Measurements from ENCODE around the gene BACH2.

BACH2 gene

DNA sequence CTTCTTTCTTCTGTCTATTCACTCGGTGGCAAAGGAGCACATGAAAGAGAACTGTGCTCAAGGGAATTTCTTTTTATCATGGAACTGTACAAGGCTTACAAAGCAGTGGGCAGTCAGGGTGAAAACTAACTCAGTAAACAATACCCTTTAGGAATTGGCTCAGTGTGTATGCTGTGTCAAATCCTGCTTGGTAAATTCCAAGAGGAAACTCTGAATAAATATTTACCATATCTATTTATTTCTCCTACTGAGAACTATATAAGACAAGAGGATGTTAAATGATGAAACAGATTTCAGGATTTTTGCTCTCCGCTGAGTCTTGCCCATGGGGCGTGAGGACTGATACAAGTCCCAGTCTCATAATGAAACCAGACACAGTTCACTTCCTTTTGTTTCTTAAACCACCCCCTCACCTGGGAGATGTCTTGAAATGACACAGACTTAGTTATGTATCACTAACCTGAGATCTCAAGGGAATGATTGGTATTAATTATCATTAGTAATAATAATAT, 188.8 kb downstream of the BACH2 start:
- TF ChIP-seq, protein P1, sequence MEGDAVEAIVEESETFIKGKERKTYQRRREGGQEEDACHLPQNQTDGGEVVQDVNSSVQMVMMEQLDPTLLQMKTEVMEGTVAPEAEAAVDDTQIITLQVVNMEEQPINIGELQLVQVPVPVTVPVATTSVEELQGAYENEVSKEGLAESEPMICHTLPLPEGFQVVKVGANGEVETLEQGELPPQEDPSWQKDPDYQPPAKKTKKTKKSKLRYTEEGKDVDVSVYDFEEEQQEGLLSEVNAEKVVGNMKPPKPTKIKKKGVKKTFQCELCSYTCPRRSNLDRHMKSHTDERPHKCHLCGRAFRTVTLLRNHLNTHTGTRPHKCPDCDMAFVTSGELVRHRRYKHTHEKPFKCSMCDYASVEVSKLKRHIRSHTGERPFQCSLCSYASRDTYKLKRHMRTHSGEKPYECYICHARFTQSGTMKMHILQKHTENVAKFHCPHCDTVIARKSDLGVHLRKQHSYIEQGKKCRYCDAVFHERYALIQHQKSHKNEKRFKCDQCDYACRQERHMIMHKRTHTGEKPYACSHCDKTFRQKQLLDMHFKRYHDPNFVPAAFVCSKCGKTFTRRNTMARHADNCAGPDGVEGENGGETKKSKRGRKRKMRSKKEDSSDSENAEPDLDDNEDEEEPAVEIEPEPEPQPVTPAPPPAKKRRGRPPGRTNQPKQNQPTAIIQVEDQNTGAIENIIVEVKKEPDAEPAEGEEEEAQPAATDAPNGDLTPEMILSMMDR (IDR thresholded peaks at IDR 0.05) = no peak
- H3K9me3 Mint-ChIP-seq = peaks cover 7% of the 10 kb centered on the region
- no peak overlapping the region for H3K27ac Mint-ChIP-seq
- no peak overlapping the region for H3K4me3 Mint-ChIP-seq
- no peak for DNase-seq
- peaks cover 12% of the 10 kb centered on the region for H3K4me1 Mint-ChIP-seq
- peaks cover 11% of the 10 kb centered on the region for H3K36me3 Mint-ChIP-seq (ENCODE audit: low read depth)
- H3K27me3 Mint-ChIP-seq (ENCODE audit: low read depth, poor library complexity) = peaks cover 4% of the 10 kb centered on the region

DNA sequence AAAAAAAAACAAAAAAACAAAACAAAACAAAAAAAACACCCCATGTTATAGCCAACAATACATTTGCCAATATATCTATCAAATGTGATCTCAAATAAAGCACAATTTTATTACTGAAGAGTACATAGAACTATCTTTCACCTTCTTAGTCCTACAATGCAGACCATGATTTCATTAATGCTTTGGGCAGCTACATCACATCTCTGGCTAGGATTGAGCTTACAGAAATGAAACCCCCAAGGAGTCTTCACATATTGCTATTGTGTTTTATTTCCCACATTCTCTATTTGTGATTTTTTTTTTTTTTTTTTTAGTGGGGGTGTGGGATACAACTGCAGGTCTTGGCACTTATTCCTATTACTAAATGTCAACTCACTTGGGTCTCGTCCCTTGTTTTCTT, 189.3 kb downstream of the BACH2 start:
- peaks cover 2% of the 10 kb centered on the region for H3K9me3 Mint-ChIP-seq
- no peak overlapping the region for H3K27ac Mint-ChIP-seq
- H3K36me3 Mint-ChIP-seq (ENCODE audit: low read depth) = peaks cover 6% of the 10 kb centered on the region
- peaks cover 12% of the 10 kb centered on the region for H3K4me1 Mint-ChIP-seq
- DNase-seq = no peak
- TF ChIP-seq, protein P1 (IDR thresholded peaks at IDR 0.05) = no peak
- no peak overlapping the region for H3K4me3 Mint-ChIP-seq
- no peaks in the 10 kb centered on the region for H3K27me3 Mint-ChIP-seq (ENCODE audit: low read depth, poor library complexity)

DNA sequence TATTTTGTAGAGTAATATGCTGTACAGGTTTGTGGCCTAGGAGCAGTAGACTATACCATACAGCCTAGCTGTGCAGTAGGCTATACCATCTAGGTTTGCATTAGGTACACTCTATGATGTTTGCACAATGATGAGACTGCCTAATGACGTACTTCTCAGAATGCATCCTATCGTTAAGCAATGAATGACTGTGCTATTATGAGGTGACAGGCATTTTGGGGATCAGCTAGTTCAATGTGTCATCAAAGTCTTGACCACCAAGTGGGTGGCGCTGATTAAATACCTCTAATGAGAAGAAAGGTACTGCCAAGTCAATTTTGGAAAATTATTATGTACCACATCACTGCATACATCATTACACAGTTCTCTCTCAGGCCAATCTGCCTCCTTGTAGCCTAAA, 190.2 kb downstream of the BACH2 start:
- H3K36me3 Mint-ChIP-seq (ENCODE audit: low read depth) = peaks cover 4% of the 10 kb centered on the region
- no peak overlapping the region for H3K27ac Mint-ChIP-seq
- peaks cover 12% of the 10 kb centered on the region for H3K4me1 Mint-ChIP-seq
- H3K9me3 Mint-ChIP-seq = peaks cover under 1% of the 10 kb centered on the region
- H3K27me3 Mint-ChIP-seq (ENCODE audit: low read depth, poor library complexity) = no peaks in the 10 kb centered on the region
- H3K4me3 Mint-ChIP-seq = no peak overlapping the region
- TF ChIP-seq, protein P1 (IDR thresholded peaks at IDR 0.05) = no peak
- DNase-seq = no peak

DNA sequence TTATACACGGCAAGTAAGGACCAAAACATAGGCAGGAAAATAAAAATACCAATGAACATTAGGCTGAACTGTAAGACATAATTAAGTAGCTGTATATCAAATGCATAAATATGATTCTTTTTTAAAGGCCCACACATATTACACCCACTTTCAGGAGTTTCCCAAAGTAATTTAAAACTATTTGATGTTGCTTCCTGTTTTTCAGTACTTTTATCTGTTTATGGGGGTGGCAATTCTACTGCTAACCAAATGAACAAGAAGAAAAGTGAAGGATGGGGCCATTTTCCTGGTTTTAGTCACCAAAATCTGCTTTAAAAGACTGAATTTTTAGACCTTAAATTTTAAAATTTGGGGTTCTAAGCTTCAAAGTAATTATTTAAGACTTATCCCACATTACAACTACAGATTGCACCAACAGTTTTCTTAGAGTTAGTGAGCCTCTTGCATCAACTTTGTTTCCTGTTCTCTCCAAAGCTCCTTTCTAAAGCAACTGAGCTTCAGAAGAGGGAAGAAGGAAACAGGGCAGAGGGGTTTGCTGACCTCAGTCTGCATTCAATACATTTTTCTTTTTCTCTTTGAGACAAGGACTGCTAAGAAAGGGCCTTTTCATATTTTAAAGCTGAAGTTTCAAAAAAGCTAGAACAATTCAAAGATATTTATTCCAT, 191.0 kb downstream of the BACH2 start:
- Mint-ChIP-seq H3K9me3 (peaks cover 7% of the 10 kb centered on the region), H3K27me3 (ENCODE audit: low read depth, poor library complexity) (no peaks in the 10 kb centered on the region), H3K36me3 (ENCODE audit: low read depth) (peaks cover 11% of the 10 kb centered on the region), H3K4me1 (peaks cover 12% of the 10 kb centered on the region), H3K4me3 (no peak overlapping the region), H3K27ac (no peak overlapping the region)
- no peak for DNase-seq
- TF ChIP-seq, protein P1 (IDR thresholded peaks at IDR 0.05) = no peak

DNA sequence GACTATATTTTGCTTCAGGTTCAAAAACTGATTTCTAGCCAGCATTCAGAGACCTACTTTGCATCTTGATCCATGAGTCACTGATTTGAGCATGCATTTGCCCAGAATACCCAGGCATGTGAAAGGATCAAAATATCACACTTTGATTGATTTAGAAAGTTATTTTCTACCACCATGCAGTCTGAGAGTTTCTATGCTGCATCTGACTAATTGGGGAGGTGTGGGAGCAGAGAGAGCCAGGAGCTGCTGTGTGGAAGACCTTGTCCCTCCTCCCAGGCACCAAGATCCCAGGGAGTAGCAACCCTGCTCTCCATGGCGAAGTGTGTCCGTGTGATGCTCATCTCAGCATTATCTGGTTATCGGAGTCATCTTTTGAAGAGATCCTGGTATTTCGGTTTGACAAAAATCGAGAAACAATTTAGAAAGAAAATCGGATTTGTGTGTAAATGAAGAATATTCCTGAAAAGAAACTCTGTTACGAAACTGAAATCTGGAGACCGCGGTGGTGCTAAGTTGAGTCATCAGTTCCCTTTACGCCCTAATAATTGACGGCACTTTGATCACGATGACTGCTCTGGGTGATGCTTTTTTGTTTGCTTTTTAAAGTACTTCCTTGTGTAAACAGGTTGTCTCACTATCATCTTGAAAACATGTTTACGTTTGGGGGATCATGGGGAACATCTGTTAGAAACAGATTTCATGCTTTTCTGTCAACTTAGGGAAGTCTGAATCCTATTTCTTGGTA, 193.4 kb downstream of the BACH2 start:
- H3K36me3 Mint-ChIP-seq (ENCODE audit: low read depth) = peaks cover 13% of the 10 kb centered on the region
- TF ChIP-seq, protein P1 (IDR thresholded peaks at IDR 0.05) = no peak

More for the DNA sequence above, 193.4 kb downstream of the BACH2 start:
- H3K27me3 Mint-ChIP-seq (ENCODE audit: low read depth, poor library complexity) = no peaks in the 10 kb centered on the region
- peaks cover 9% of the 10 kb centered on the region for H3K9me3 Mint-ChIP-seq
- H3K4me3 Mint-ChIP-seq = peak overlapping the region; percentile 47
- peak overlapping the region; percentile 24 for H3K27ac Mint-ChIP-seq
- no peak for DNase-seq
- H3K4me1 Mint-ChIP-seq = peaks cover 21% of the 10 kb centered on the region

Data from nephron progenitor cell (in vitro differentiated cells).